Activated CD4-positive, alpha-beta T cell treated with anti-CD3 and anti-CD28 coated beads, Interleukin-2, amount 50 U/mL, for 1 hour (primary cell): ENCODE results near the gene AGBL1.

ENCODE experiments used
- DNase-seq: peaks from one replicate; pipeline ENCODE4 v3.0.0-alpha.2; 2020

Gene AGBL1

GRCh38 chr15:86079508-86080266, at the start of gene AGBL1:
TSS of gene AGBL1 (plus strand) at chr15:86079871.
- no peak for DNase-seq

DNA sequence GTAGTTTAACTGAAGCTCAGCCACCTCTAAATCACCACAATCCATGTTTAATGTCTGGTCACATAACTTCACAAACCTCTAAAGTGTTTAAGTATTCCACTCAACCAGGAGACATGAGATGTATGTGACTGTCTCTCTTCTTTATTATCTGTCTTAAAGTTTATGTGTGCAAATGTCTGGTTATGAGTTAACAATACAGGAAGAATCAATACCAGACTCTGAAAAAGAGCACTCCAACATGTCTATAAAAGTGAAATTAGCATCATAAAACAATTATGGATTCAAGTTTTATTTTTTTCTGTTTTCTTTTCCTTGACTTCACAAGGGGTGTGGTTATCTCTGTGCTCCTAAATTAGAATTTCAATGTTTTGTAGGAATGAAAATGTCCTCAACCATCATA, 44.8 kb upstream of the AGBL1 start:
- DNase-seq, result no peak

DNA sequence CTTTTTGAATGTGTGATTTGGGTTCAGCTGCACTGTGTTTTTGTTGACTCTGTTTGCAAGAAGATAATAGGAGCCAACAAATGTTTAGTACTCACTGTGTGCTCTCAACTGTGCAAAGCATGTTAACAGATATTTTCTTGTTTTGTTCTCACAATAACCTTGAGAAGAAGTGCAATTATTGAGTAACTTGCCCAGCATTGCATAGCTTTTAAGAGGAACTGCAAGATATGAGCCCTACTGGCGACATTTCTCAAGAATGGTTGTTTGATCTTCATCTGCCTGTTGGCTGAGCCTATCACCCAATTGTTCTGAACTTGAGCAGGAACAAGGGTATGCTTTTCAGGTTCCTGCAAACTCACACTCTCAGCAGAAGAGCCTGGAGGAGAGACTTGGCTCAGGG, 43.4 kb upstream of the AGBL1 start:
- DNase-seq, result no peak

DNA sequence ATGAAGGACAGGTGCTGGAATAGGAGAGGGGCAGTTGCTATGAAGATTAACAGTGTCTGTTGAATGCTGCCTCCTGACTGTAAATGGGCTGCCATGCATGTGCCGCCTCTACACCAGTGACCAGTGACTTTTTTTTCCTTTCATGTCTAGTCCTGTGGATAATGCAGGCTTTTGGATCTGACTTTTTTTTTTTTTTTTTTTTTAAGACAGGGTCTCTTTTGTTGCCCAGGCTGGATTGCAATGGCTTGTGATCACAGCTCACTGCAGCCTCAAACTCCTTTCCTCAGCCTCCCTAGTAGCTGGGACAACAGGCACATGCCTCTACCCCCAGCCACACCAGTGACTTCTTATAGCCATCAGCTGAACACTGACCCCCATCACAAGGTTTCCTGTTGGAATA, 41.2 kb upstream of the AGBL1 start:
- DNase-seq, result no peak

- DNase-seq, result no peak
Observed at GRCh38 chr15:86040356-86041033, 39.2 kb upstream of the AGBL1 start.

DNA sequence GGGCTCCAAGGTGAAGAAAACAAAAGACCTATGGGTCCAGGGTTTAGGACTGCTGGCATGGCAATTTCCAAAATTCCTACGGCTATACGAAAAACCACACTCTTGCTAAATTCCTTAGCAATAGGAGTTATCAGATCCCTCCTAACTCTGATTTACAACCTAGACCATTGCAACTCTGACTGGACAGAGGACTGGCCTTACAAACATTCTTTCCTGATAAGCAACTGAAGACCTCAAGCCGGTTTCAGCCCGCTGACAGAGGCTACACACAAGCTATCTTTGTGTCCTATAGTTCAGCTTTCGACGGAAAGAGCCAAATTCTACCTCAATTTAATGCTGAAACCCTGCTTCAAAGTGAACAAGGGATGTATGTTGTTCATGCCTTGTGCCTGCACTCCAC, 38.3 kb upstream of the AGBL1 start:
- no peak for DNase-seq

DNA sequence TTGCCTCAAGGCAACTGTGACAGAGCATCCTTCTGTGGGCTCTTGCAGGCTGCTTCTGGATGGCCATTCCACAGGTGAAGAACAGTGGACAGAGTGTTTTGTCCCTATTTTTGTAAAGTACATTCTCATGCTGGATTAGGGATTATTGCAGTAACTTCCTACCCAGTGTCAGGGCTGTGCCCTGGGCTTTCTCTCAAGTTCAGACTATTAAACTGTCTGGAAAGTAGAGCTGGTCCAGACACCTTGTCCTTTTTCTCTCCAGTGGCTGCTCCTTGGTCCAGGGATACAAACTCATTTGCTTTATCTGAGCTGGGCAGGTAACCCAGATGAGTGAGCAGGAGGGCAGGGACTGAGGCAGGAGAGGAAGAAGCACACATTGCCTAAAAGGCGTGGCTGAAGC, 37.4 kb upstream of the AGBL1 start:
- no peak for DNase-seq

GRCh38 chr15:86044981-86045380, 34.7 kb upstream of the AGBL1 start:
- DNase-seq, result no peak

GRCh38 chr15:86054338-86054737, 25.3 kb upstream of the AGBL1 start:
- no peak for DNase-seq

- no peak for DNase-seq
Observed at GRCh38 chr15:86055688-86056087, 24.0 kb upstream of the AGBL1 start.

GRCh38 chr15:86059851-86060250, 19.8 kb upstream of the AGBL1 start:
- no peak for DNase-seq

GRCh38 chr15:86060674-86061073, 19.0 kb upstream of the AGBL1 start:
- no peak for DNase-seq

DNA sequence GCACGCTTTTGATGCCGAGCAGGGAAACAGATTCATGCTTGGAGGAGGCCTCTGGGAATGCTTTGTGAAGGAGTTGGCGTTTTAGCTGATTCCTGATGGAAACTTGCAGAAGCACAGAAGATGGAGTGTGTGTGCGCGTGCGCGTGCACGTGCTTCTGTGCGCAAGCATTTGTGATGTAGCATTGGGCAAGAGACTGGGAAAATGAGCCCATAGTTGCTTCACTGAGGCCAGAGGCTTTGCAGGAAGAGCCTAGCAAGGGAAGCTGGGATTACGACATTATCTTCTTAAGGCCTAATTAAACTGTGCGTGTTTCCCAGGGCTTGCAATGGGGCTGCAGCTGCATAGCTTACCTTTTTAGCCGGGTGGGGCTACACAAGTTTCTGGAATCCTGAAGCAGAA, 18.1 kb upstream of the AGBL1 start:
- DNase-seq, result no peak

DNA sequence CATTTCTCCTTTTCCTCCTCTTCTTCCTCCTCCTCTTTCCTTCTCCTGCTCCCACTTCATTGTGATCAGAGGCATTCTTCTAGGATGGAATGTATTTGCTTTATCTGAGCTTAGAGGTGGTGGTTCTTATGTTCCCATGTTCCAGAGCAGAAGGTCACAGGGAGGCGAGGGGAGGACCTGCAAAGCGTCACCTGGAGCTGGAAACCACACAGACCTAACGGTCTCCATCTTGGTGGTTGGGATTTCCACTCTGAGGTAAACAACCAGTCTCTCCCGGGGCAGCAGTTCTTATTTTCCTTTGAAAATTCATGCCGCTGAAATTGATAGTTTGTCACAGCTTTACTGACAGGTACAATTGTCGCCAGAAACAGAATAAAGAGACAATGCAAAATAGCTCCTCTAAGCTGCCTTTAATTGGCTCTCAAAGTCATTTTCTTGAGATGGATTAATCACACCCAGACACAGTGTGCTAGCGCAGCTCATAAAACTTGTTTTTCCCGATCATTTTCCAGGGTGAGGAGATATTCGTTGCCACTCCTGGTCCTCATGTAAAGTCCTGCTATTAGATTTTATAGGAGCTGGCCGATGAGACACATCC, 16.9 kb upstream of the AGBL1 start:
- no peak for DNase-seq

DNA sequence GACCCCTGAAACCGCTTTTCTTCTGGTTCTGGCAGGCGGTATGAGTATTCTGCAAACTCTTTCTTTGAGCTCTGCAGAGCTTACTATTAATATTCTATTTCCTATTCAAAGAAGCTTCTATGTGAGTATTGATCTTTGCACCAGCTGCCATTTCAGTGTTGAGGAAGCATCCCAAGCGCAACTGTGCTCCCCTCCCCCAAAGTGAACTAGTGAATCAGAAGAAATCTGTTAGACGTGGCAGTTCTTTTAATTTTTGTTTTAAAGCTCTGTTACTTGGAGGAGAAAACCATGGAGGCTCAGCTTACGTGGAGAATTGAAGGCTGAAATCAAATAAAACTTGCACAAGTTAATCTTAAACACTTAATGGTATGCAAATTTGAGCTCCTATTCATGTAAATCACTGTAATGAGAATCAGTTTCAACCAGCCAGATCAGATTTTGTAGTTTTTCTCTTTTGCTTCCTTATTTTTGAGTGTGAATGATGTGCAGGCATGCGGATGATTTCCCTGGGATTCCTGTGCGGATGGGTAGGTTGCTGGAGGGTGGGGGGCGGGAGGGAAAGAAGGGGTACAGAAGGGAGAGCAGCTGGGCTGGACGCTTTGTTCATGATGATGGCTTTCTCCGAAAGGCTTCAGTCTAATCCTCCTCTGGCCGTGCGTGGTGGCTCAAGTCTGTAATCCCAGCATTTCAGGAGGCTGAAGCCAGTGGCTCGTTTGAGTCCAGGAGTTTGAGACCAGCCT, 16.1 kb upstream of the AGBL1 start:
- no peak for DNase-seq

- DNase-seq, result no peak
Observed at GRCh38 chr15:86064326-86064725, 15.3 kb upstream of the AGBL1 start.

DNA sequence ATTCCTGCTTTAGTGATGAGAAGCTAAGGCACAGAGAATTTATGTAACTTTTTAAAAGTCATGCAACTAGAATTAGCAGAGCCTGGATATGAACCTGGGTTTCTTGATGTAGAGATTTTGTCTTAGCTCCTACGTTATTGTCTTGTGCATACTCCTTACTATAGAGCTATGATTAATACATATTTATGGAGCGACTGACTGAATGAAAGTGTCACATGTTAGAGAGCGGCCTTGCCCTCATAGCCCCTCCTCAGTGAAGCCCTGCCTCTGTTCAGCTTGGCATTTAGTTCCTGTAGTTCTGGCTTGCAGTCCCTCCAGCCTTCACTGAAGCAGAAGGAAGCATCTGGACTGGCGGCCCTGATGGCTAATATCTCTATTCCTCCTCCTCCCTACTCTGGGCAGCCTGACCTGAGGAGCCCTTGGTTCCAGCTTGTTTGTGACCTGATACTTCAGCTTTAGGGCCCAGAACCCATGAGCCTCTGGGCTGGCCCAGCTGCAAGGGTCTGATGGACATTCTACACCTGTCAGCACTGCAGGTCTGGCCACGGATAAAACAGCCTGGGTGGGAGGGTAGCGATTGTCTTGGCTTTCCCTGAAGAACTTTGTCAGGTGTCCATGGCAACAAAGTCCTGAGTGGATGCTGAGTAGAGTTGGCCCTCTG, 13.4 kb upstream of the AGBL1 start:
- DNase-seq, result no peak

DNA sequence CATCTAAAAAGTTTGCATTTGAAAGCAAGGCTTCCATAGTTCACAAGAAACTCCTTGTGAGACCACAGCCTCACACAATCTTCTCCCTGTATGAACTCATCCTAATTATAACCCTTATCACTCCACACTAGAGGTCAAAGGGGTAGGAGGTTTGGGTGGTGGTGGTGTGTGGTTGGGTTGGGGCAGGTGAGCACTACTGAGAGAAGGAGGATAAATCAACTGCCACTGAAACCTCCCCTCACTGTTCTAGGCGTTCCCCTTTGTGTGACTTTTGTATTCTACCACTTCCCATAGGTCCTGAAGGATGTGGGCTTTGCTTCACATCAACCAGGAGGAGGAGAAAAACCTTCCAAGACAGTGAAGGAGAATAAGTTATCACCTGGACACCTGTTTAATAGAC, 6.4 kb upstream of the AGBL1 start:
- no peak for DNase-seq

- DNase-seq, result no peak
Observed at GRCh38 chr15:86076468-86076867, 3.2 kb upstream of the AGBL1 start.

GRCh38 chr15:86077070-86077469, 2.6 kb upstream of the AGBL1 start:
- no peak for DNase-seq

DNA sequence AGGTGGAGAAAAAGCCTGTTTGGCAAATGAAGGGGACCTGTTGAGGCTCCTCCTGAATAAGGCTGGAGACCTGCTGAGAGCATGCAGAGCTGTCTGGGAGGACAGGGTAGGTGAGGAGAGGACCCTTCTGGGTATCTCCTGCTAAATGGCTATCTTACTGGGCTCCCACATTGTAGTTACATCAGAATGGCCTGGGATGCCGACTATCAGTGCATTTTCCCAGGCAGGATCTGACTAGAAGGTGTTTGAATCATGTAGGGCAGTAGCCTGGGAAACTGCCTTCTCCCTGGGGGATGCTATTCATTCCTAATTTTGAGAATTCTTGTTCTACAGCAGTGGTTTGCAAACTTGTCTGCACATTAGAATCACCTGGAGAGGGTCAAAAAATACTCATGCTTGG, 631 bp downstream of the AGBL1 start:
- DNase-seq, result no peak

DNA sequence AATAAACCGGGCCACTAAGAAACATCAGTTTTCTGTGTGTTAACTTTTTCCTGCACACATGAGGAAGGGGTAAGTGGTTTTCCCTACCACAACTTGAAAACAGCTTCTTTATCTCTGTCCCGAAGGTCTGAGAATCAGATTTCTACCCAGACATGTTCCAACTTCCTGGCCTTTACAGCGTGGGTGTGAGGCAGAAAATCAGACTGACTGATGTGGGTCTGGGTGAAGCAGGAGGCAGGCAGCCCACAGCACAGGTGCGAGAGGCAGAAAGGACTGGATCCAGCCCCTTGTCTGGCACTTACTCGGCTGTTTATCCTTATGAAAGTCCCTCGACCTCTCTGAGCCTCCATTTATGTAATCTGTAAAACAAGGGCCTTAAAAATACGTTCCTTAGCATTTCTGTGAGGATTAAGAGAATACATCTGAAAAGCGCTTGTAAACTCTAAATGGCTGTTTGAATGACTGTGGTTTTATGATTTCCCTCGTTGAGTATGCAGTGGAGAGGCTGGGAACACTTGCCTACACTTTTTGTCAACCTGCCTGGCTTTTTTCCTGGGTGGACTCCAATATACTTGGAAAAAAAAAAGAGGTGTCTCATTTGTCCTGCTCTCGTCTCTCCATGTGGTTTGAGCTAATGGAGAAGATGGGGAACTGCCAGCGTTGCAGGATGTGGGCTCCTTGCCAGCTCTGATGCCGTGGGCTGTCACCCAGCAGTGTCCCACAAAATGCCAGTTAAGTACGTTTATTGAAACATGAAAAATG, 3.1 kb downstream of the AGBL1 start:
- no peak for DNase-seq
